WTC11 (cell line): ENCODE measurements around the gene SON. TPM values are rescaled to one million over a fixed set of nuclear protein-coding genes. Genes with fewer than 3 reads are reported as not detected.
A peak's percentile ranks its signal among the peaks of the same experiment; 100 is the strongest.

Experiments
- ATAC-seq: fragments of 200-7000 bp; cut with Tn5 transposase; 2 replicates; pipeline ENCODE4 v1.10.0; 2021; ENCODE audit warnings: mild to moderate bottlenecking, moderate library complexity
- CTCF ChIA-PET: fragments of 300-600 bp; sonication (Branson Sonifier 250); formaldehyde crosslinking; loops from one replicate; lab custom pipeline; 2021; ENCODE audit warnings: antibody characterized with exemption; lab: Charles Lee
- POLR2A ChIA-PET: fragments of 350-600 bp; sonication (Branson Sonifier 250); formaldehyde crosslinking; loops from one replicate; lab custom pipeline; 2021; ENCODE audit warnings: antibody characterized with exemption; lab: Charles Lee
- DNase-seq: peaks from one replicate; pipeline ENCODE4 v3.0.0; 2021; ENCODE audit warnings: low spot score
- H3K27ac Mint-ChIP-seq: 2 replicates; pipeline ENCODE4 v1.8.0; 2021; ENCODE audit warnings: mixed read lengths
- H3K27me3 Mint-ChIP-seq: 2 replicates; pipeline ENCODE4 v1.8.0; 2021; ENCODE audit warnings: low read depth, mild to moderate bottlenecking, moderate library complexity, mixed read lengths
- H3K36me3 Mint-ChIP-seq: 2 replicates; pipeline ENCODE4 v1.8.0; 2021; ENCODE audit warnings: mixed read lengths
- H3K4me1 Mint-ChIP-seq: 2 replicates; pipeline ENCODE4 v1.8.0; 2022; ENCODE audit warnings: mixed read lengths
- H3K4me3 Mint-ChIP-seq: 2 replicates; pipeline ENCODE4 v1.8.0; 2021; ENCODE audit warnings: mild to moderate bottlenecking, moderate library complexity, mixed read lengths
- H3K9me3 Mint-ChIP-seq: 2 replicates; pipeline ENCODE4 v1.8.0; 2021; ENCODE audit warnings: mixed read lengths
- CREM ChIP-seq: sonication (generic); formaldehyde crosslinking; IDR thresholded peaks from 2 replicates; pipeline ENCODE4 v1.8.1; 2022; ENCODE audit warnings: mild to moderate bottlenecking, missing genetic modification reagents, moderate library complexity
- ELF4 ChIP-seq: sonication (generic); formaldehyde crosslinking; IDR thresholded peaks from 2 replicates; pipeline ENCODE4 v1.8.1; 2022; ENCODE audit warnings: low read depth, mild to moderate bottlenecking, moderate library complexity, missing genetic modification reagents
- ETV6 ChIP-seq: sonication (generic); formaldehyde crosslinking; IDR thresholded peaks from 2 replicates; pipeline ENCODE4 v1.8.1; 2022; ENCODE audit warnings: mild to moderate bottlenecking, missing genetic modification reagents
- GABPB1 ChIP-seq: sonication (generic); formaldehyde crosslinking; IDR thresholded peaks from 2 replicates; pipeline ENCODE4 v1.8.1; 2023; ENCODE audit warnings: mild to moderate bottlenecking, missing genetic modification reagents
- GRHL2 ChIP-seq: fragments of 250-450 bp; sonication (Bioruptor Pico); IDR thresholded peaks from 2 replicates; pipeline ENCODE4 v1.8.0; 2022; ENCODE audit warnings: mild to moderate bottlenecking, moderate library complexity; ENCODE audit not compliant: insufficient replicate concordance, severe bottlenecking
- KAT7 ChIP-seq: sonication (generic); formaldehyde crosslinking; IDR thresholded peaks from 2 replicates; pipeline ENCODE4 v1.8.1; 2023; ENCODE audit warnings: missing genetic modification reagents, mild to moderate bottlenecking, borderline replicate concordance
- NR2C2 ChIP-seq: sonication (generic); formaldehyde crosslinking; IDR thresholded peaks from 2 replicates; pipeline ENCODE4 v1.8.0; 2022; ENCODE audit warnings: mild to moderate bottlenecking, missing genetic modification reagents
- ZNF219 ChIP-seq: sonication (generic); formaldehyde crosslinking; IDR thresholded peaks from 2 replicates; pipeline ENCODE4 v1.8.0; 2023; ENCODE audit warnings: missing genetic modification reagents, mild to moderate bottlenecking, borderline replicate concordance
- ZNF423 ChIP-seq: fragments of 250-450 bp; sonication (Bioruptor Pico); IDR thresholded peaks from 2 replicates; pipeline ENCODE4 v2.1.2; 2022; ENCODE audit warnings: mild to moderate bottlenecking, moderate library complexity
- total RNA-seq: library from RNA; stranded (reverse); gene quantifications from 3 replicates; pipeline ENCODE4 v1.2.3, GENCODE V29; 2021
- TF ChIP-seq, protein P1 (sequence below): sonication (generic); formaldehyde crosslinking; IDR thresholded peaks from 2 replicates; pipeline ENCODE4 v1.8.0; 2023; ENCODE audit warnings: missing genetic modification reagents, mild to moderate bottlenecking, borderline replicate concordance
- TF ChIP-seq, protein P2 (sequence below): sonication (generic); formaldehyde crosslinking; IDR thresholded peaks from 2 replicates; pipeline ENCODE4 v1.8.1; 2022; ENCODE audit warnings: mild to moderate bottlenecking, moderate library complexity, missing genetic modification reagents
- TF ChIP-seq, protein P3 (sequence below): fragments of 250-450 bp; sonication (Bioruptor Pico); IDR thresholded peaks from 2 replicates; pipeline ENCODE4 v1.9.0; 2021; ENCODE audit warnings: mild to moderate bottlenecking, borderline replicate concordance
- TF ChIP-seq, protein P4 (sequence below): fragments of 250-450 bp; sonication (Bioruptor Pico); IDR thresholded peaks from 2 replicates; pipeline ENCODE4 v1.8.0; 2021; ENCODE audit warnings: mild to moderate bottlenecking
- TF ChIP-seq, protein P5 (sequence below): sonication (generic); formaldehyde crosslinking; IDR thresholded peaks from 2 replicates; pipeline ENCODE4 v1.8.0; 2022; ENCODE audit warnings: mild to moderate bottlenecking, missing genetic modification reagents
- TF ChIP-seq, protein P6 (sequence below): sonication (generic); formaldehyde crosslinking; IDR thresholded peaks from 2 replicates; pipeline ENCODE4 v1.8.0; 2023; ENCODE audit warnings: mild to moderate bottlenecking, missing genetic modification reagents

The SON gene
- total RNA-seq, 1 experiment from 2014 or later = 309 TPM

DNA sequence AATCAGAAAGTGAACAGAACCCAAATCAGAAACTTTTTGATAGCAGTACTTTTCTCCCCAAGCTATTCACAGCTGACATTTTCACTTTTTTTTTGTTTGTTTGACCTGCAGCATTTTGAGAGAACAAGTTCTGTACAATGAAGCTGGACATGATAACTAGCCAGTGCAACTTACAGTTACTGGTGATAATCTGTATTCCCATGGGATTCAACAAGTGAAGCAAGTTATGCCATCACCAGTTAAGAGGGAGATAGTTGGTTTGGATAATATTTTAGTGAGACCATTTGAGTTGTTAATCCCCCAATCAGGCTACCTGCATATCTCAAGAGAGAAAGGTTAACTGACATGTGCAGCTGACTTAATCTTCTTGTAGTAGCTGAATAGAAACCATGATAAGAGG, 18.1 kb downstream of the SON start (continued):
- TF ChIP-seq, protein P1, sequence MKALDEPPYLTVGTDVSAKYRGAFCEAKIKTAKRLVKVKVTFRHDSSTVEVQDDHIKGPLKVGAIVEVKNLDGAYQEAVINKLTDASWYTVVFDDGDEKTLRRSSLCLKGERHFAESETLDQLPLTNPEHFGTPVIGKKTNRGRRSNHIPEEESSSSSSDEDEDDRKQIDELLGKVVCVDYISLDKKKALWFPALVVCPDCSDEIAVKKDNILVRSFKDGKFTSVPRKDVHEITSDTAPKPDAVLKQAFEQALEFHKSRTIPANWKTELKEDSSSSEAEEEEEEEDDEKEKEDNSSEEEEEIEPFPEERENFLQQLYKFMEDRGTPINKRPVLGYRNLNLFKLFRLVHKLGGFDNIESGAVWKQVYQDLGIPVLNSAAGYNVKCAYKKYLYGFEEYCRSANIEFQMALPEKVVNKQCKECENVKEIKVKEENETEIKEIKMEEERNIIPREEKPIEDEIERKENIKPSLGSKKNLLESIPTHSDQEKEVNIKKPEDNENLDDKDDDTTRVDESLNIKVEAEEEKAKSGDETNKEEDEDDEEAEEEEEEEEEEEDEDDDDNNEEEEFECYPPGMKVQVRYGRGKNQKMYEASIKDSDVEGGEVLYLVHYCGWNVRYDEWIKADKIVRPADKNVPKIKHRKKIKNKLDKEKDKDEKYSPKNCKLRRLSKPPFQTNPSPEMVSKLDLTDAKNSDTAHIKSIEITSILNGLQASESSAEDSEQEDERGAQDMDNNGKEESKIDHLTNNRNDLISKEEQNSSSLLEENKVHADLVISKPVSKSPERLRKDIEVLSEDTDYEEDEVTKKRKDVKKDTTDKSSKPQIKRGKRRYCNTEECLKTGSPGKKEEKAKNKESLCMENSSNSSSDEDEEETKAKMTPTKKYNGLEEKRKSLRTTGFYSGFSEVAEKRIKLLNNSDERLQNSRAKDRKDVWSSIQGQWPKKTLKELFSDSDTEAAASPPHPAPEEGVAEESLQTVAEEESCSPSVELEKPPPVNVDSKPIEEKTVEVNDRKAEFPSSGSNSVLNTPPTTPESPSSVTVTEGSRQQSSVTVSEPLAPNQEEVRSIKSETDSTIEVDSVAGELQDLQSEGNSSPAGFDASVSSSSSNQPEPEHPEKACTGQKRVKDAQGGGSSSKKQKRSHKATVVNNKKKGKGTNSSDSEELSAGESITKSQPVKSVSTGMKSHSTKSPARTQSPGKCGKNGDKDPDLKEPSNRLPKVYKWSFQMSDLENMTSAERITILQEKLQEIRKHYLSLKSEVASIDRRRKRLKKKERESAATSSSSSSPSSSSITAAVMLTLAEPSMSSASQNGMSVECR (CRISPR knock-in tag) = no peak
- TF ChIP-seq, protein P2, sequence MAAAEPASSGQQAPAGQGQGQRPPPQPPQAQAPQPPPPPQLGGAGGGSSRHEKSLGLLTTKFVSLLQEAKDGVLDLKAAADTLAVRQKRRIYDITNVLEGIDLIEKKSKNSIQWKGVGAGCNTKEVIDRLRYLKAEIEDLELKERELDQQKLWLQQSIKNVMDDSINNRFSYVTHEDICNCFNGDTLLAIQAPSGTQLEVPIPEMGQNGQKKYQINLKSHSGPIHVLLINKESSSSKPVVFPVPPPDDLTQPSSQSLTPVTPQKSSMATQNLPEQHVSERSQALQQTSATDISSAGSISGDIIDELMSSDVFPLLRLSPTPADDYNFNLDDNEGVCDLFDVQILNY (CRISPR knock-in tag) = no peak
- TF ChIP-seq, protein P3, sequence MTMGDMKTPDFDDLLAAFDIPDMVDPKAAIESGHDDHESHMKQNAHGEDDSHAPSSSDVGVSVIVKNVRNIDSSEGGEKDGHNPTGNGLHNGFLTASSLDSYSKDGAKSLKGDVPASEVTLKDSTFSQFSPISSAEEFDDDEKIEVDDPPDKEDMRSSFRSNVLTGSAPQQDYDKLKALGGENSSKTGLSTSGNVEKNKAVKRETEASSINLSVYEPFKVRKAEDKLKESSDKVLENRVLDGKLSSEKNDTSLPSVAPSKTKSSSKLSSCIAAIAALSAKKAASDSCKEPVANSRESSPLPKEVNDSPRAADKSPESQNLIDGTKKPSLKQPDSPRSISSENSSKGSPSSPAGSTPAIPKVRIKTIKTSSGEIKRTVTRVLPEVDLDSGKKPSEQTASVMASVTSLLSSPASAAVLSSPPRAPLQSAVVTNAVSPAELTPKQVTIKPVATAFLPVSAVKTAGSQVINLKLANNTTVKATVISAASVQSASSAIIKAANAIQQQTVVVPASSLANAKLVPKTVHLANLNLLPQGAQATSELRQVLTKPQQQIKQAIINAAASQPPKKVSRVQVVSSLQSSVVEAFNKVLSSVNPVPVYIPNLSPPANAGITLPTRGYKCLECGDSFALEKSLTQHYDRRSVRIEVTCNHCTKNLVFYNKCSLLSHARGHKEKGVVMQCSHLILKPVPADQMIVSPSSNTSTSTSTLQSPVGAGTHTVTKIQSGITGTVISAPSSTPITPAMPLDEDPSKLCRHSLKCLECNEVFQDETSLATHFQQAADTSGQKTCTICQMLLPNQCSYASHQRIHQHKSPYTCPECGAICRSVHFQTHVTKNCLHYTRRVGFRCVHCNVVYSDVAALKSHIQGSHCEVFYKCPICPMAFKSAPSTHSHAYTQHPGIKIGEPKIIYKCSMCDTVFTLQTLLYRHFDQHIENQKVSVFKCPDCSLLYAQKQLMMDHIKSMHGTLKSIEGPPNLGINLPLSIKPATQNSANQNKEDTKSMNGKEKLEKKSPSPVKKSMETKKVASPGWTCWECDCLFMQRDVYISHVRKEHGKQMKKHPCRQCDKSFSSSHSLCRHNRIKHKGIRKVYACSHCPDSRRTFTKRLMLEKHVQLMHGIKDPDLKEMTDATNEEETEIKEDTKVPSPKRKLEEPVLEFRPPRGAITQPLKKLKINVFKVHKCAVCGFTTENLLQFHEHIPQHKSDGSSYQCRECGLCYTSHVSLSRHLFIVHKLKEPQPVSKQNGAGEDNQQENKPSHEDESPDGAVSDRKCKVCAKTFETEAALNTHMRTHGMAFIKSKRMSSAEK (CRISPR knock-in tag) = no peak
- TF ChIP-seq ZNF219 (CRISPR knock-in tag) = no peak
- TF ChIP-seq, protein P4, sequence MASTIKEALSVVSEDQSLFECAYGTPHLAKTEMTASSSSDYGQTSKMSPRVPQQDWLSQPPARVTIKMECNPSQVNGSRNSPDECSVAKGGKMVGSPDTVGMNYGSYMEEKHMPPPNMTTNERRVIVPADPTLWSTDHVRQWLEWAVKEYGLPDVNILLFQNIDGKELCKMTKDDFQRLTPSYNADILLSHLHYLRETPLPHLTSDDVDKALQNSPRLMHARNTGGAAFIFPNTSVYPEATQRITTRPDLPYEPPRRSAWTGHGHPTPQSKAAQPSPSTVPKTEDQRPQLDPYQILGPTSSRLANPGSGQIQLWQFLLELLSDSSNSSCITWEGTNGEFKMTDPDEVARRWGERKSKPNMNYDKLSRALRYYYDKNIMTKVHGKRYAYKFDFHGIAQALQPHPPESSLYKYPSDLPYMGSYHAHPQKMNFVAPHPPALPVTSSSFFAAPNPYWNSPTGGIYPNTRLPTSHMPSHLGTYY (CRISPR knock-in tag) = no peak
- TF ChIP-seq NR2C2 (CRISPR knock-in tag) = no peak
- no peak for TF ChIP-seq KAT7 (CRISPR knock-in tag)
- TF ChIP-seq, protein P5, sequence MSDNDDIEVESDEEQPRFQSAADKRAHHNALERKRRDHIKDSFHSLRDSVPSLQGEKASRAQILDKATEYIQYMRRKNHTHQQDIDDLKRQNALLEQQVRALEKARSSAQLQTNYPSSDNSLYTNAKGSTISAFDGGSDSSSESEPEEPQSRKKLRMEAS (CRISPR knock-in tag) = no peak
- TF ChIP-seq CREM (CRISPR knock-in tag) = no peak

DNA sequence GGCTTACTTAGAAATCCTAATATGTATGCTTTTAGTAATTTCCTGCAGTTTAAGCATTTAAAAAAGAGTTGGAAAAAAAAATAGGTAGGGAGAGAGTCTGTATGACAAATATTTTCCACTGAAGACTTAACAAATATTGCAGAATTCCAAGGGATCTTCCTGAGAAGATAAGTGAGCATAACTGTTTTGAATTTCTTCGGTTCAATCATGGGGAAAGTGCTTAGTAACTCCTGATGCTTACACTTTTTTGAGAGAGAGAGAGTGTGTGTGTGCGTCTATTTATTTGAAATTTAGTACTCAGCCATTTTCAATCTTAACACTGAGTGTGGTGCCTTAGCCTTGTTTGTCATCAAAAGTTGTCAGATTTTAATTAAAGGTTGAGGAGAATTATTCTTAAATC, 18.5 kb downstream of the SON start:
- Mint-ChIP-seq H3K4me3 (no peak overlapping the region), H3K27ac (peak overlapping the region; percentile 51; the same call in 1 of the 2 replicates)
- CTCF ChIA-PET = no interaction called here
- TF ChIP-seq, protein P6, sequence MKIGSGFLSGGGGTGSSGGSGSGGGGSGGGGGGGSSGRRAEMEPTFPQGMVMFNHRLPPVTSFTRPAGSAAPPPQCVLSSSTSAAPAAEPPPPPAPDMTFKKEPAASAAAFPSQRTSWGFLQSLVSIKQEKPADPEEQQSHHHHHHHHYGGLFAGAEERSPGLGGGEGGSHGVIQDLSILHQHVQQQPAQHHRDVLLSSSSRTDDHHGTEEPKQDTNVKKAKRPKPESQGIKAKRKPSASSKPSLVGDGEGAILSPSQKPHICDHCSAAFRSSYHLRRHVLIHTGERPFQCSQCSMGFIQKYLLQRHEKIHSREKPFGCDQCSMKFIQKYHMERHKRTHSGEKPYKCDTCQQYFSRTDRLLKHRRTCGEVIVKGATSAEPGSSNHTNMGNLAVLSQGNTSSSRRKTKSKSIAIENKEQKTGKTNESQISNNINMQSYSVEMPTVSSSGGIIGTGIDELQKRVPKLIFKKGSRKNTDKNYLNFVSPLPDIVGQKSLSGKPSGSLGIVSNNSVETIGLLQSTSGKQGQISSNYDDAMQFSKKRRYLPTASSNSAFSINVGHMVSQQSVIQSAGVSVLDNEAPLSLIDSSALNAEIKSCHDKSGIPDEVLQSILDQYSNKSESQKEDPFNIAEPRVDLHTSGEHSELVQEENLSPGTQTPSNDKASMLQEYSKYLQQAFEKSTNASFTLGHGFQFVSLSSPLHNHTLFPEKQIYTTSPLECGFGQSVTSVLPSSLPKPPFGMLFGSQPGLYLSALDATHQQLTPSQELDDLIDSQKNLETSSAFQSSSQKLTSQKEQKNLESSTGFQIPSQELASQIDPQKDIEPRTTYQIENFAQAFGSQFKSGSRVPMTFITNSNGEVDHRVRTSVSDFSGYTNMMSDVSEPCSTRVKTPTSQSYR (CRISPR knock-in tag) = no peak
- TF ChIP-seq NR2C2 (CRISPR knock-in tag) (no peak), GABPB1 (no peak), ETV6 (no peak), GRHL2 (CRISPR knock-in tag) (no peak), ZNF423 (no peak), ELF4 (CRISPR knock-in tag) (no peak)
- TF ChIP-seq, all 79 proteins: peak for 0
- H3K4me1 Mint-ChIP-seq = no peaks in the 10 kb centered on the region
- no peaks in the 10 kb centered on the region for H3K27me3 Mint-ChIP-seq
- peaks cover 55% of the 10 kb centered on the region for H3K36me3 Mint-ChIP-seq
- POLR2A ChIA-PET = no interaction called here
- DNase-seq (no peak), ATAC-seq (no peak)
- H3K9me3 Mint-ChIP-seq = no peaks in the 10 kb centered on the region
